GM12865 (cell line): ENCODE data around the gene CCDC152.
"Not testable (repeated sequence)": the region's sequence is repeated elsewhere in the genome, so short reads cannot be mapped to it uniquely, and the experiment has no call there.

ENCODE experiments used
- DNase-seq: peaks from one replicate; pipeline ENCODE4 v3.0.0; 2010; ENCODE audit warnings: low read depth
- H3K4me3 ChIP-seq: 2 replicates; pipeline ENCODE4 v1.5.1; 2011; ENCODE audit warnings: mild to moderate bottlenecking, low read depth, low read length, control low read depth
- TF ChIP-seq, protein P1 (sequence below): IDR thresholded peaks from 2 replicates; pipeline ENCODE4 v1.5.1; 2011; ENCODE audit warnings: low read length, control low read depth, low read depth, inconsistent platforms; ENCODE audit not compliant: insufficient read depth; ENCODE audit errors: missing control alignments

CCDC152 gene, protein sequence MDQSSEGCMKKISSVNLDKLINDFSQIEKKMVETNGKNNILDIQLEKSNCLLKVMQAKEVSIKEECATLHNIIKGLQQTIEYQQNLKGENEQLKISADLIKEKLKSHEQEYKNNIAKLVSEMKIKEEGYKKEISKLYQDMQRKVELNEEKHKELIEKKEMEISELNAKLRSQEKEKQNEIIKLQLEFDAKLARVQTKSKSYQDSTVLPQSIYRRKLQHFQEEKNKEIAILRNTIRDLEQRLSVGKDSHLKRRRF

GRCh38 chr5:42756606-42757601 is at the start of gene CCDC152:
CCDC152 (plus strand) TSS chr5:42756818; CDS start chr5:42759122, 2,304 bp downstream.
- no peak within 1 kb of the TSS for H3K4me3 ChIP-seq
- peak; percentile 56 for DNase-seq
- TF ChIP-seq, protein P1, sequence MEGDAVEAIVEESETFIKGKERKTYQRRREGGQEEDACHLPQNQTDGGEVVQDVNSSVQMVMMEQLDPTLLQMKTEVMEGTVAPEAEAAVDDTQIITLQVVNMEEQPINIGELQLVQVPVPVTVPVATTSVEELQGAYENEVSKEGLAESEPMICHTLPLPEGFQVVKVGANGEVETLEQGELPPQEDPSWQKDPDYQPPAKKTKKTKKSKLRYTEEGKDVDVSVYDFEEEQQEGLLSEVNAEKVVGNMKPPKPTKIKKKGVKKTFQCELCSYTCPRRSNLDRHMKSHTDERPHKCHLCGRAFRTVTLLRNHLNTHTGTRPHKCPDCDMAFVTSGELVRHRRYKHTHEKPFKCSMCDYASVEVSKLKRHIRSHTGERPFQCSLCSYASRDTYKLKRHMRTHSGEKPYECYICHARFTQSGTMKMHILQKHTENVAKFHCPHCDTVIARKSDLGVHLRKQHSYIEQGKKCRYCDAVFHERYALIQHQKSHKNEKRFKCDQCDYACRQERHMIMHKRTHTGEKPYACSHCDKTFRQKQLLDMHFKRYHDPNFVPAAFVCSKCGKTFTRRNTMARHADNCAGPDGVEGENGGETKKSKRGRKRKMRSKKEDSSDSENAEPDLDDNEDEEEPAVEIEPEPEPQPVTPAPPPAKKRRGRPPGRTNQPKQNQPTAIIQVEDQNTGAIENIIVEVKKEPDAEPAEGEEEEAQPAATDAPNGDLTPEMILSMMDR = no peak

DNA sequence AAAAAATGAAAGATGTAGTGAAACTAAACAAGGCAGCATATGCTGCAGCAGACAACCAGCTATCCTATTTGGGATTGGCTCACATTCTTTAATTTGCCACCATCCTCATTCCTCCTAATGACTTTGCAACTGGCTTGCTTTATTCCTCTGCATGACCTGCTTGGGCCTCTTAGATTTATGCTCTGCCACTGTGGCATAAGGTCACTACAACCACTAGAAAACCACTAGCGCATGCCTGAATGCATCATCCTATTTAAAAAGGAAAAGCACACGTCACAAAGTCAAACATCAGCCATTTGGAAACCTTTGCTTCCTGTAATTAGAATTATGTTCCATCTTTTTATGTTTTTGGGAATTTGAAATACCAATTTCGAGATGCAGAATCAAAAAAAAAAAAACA is 40.8 kb upstream of the CCDC152 start:
- DNase-seq = peak; percentile 7
- TF ChIP-seq, protein P1 = no peak
- no peak overlapping the region for H3K4me3 ChIP-seq

DNA sequence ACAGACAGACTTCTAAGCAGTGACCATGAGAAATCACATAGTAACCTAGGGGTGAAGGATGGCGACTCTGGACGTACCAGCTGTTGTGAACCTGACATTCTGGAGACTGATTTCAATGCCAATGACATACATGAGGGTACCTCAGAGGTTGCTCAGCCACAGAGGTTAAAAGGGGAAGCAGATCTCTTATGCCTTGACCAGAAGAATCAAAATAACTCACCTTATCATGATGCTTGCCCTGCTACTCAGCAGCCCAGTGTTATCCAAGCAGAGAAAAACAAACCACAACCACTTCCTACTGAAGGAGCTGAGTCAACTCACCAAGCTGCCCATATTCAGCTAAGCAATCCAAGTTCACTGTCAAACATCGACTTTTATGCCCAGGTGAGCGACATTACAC is 38.0 kb upstream of the CCDC152 start:
- TF ChIP-seq, protein P1 = no peak
- DNase-seq = peak; percentile 74

GRCh38 chr5:42719034-42719433 is 37.6 kb upstream of the CCDC152 start:
- no peak overlapping the region for H3K4me3 ChIP-seq
- DNase-seq = no peak
- TF ChIP-seq, protein P1 = no peak

More for the DNA sequence above, 38.0 kb upstream of the CCDC152 start:
- no peak overlapping the region for H3K4me3 ChIP-seq

GRCh38 chr5:42720251-42720650 is 36.4 kb upstream of the CCDC152 start:
- H3K4me3 ChIP-seq = no peak overlapping the region
- no peak for DNase-seq
- TF ChIP-seq, protein P1 = no peak

DNA sequence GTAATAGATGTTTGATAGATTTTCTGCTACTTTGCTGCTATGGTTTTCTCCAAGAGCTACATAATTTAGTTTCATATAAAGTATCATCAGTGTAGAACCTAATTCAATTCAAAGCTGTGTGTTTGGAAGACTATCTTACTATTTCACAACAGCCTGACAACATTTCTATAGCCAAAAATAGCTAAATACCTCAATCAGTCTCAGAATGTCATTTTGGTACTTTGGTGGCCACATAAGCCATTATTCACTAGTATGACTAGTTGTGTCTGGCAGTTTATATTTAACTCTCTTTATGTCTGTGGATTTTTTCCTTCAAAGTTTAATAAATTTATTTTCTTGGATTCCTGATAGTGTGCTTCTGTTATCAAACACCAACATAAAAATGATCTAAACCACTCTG is 35.1 kb upstream of the CCDC152 start:
- DNase-seq = no peak
- TF ChIP-seq, protein P1 = no peak
- H3K4me3 ChIP-seq = no peak overlapping the region

DNA sequence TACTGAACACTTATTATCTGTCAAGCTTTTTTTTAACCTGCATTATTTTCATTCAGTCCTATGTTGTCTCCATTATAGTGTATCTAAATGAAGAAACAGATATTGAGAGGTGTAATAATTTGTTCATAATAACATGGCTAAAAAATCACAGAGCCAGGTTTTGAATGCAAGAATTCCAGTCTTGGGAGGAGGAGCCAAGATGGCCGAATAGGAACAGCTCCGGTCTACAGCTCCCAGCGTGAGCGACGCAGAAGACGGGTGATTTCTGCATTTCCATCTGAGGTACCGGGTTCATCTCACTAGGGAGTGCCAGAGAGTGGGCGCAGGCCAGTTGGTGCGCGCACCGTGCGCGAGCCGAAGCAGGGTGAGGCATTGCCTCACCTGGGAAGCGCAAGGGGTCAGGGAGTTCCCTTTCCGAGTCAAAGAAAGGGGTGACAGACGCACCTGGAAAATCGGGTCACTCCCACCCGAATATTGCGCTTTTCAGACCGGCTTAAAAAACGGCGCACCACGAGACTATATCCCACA is 22.0 kb upstream of the CCDC152 start:
- not testable (repeated sequence) for H3K4me3 ChIP-seq, DNase-seq
